ENCODE results near the gene HSD17B12. TPM values are rescaled to one million over a fixed set of nuclear protein-coding genes. Genes with fewer than 3 reads are reported as not detected.

HSD17B12 gene
- polyA plus RNA-seq, 2 of the 4 experiments (the other 2 are of a cell fraction), result 102 to 103 TPM

DNA sequence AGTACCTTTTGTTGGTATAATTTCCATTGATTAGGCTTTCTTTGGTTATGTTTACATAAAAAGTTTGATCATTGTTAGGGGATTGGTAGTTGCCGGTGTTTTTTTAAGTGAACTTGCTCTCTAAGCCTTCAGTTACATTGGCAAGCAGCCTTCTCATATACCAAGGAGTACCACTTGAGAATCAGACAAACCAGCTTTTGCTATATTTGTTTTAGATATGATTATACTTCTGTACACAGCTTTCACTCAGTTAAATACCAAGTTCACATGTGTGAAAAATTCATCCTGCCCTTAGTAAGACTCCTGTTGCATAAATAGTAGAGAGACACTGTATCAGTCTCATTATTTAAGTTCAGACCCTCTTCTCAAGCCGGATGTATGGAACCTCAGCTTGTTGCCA is 222.5 kb downstream of the HSD17B12 start (continued):
- no peak for TF ChIP-seq POLR2A (IDR thresholded peaks at IDR 0.05; ENCODE audit: low read length)

- Histone ChIP-seq H3K4me1 (no peaks in the 10 kb centered on the region), H3K27ac (no peak overlapping the region), H3K4me3 (no peak overlapping the region), H3K4me2 (no peak overlapping the region), H3K9me3 (no peaks in the 10 kb centered on the region)
- ChIA-PET CTCF (interaction anchor here (1.2 to 9.1 kb wide), 4 partner anchors 11 to 134 kb away, joined by 3 to 82 read pairs (median 4); no protein-coding TSS in a partner anchor), POLR2A (no interaction called here)
- WGBS (ENCODE audit: missing lambda C conversion rate), result 93% methylated on average over 4 of the region's 4 CpGs
- DNase-seq (ENCODE audit: low read depth in 1 of 2, low spot score in 1 of 2), result no peak
- ATAC-seq, result no peak
- no peak for FAIRE-seq
- TF ChIP-seq KDM1A (IDR thresholded peaks at IDR 0.05; ENCODE audit: low read depth) (no peak), CBX8 (IDR thresholded peaks at IDR 0.05) (no peak), GATA3 (IDR thresholded peaks at IDR 0.05; ENCODE audit: borderline replicate concordance) (no peak), TP53 (CRISPR knock-in tag; IDR thresholded peaks at IDR 0.05) (no peak)
These were observed 223.4 kb downstream of the HSD17B12 start for GRCh38 chr11:43903969-43904368.

DNA sequence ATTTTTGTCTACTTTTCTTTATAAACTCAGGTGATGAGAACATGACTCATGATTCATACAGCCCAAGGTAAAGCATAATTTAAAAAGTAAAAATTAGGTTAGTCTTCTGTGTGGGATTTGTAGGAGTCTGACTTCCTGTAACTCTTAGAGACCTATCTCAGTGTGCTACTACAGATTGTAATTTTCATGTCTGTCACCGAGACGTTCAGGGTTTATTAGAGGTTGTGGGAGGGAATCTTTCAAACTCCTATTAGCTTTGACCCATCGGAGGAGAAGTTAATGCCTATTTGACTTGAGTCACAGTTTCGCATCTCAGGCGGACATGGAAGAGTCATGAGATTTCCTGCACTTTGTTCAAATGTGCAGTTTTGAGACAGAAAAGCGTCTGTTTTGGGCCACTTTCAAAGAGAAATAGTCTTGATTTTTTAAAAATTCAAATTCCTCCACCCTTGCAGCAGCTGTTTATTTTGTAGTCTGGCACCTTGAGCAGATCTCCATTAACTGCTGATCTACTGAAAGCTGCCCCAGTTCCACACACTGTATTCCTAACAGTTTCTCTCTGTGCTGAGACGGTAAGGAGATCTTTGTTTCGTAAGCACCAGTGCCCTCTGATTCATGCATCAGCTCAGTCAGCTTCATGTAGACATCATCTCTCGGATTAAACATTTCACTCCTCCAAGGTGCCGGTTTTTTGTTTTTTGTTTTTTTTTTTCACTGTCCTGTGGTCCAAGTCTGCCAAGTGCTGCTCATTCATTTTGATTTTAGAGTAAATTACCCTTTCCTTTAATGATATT is 224.4 kb downstream of the HSD17B12 start:
- Histone ChIP-seq H3K4me2 (no peak overlapping the region), H3K4me3 (no peak overlapping the region), H3K27ac (no peak overlapping the region), H3K9me3 (no peaks in the 10 kb centered on the region), H3K4me1 (no peaks in the 10 kb centered on the region)
- POLR2A ChIA-PET, result interaction anchor here (0.6 kb wide), 1 partner anchor 544 kb away, joined by 3 read pairs; no protein-coding TSS in a partner anchor
- no peak for DNase-seq (ENCODE audit: low read depth in 1 of 2, low spot score in 1 of 2)
- no peak for ATAC-seq
- WGBS (ENCODE audit: missing lambda C conversion rate), result 89% methylated on average over 10 of the region's 10 CpGs
- CTCF ChIA-PET, result interaction anchor here (0.6 to 9.1 kb wide), 5 partner anchors 14 to 133 kb away, joined by 3 to 82 read pairs (median 3); no protein-coding TSS in a partner anchor
- FAIRE-seq, result no peak
- no peak for TF ChIP-seq CEBPB (IDR thresholded peaks at IDR 0.05)
- no peak for TF ChIP-seq MAZ (IDR thresholded peaks at IDR 0.05; ENCODE audit: borderline replicate concordance, low read depth, low read length)
- TF ChIP-seq FOXS1 (CRISPR knock-in tag; IDR thresholded peaks at IDR 0.05), result no peak
- TF ChIP-seq, protein P1, sequence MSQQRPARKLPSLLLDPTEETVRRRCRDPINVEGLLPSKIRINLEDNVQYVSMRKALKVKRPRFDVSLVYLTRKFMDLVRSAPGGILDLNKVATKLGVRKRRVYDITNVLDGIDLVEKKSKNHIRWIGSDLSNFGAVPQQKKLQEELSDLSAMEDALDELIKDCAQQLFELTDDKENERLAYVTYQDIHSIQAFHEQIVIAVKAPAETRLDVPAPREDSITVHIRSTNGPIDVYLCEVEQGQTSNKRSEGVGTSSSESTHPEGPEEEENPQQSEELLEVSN (IDR thresholded peaks at IDR 0.05; ENCODE audit: borderline replicate concordance, low read depth), result no peak
- no peak for TF ChIP-seq ESRRA (IDR thresholded peaks at IDR 0.05; ENCODE audit: borderline replicate concordance, low read length)
- TF ChIP-seq PHF8 (IDR thresholded peaks at IDR 0.05; ENCODE audit: borderline replicate concordance, low read depth), result no peak
- no peak for TF ChIP-seq RNF2 (IDR thresholded peaks at IDR 0.05; ENCODE audit: borderline replicate concordance, low read depth)
- TF ChIP-seq USF2 (IDR thresholded peaks at IDR 0.05), result no peak
- no peak for TF ChIP-seq CBX8 (IDR thresholded peaks at IDR 0.05)

DNA sequence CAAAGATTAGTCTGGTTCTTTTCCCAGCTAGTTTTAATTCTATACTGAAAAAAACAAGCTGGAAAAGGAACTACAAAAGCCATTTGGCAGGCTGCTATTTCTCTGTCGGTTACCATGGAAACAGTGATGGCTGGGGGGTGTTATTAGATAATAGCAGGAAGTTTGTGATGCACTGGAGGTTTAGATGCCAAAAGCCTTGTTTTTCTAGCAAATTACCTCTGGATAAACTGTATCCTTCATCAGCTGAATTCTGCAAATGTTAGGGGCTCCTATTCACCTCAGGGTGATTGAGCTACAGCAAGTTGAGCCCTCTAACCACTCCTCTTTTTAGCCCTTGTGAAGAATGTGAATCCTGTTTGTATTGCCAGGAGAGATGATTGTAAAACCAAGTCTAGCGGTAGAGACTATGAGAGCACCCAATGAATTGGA is 225.3 kb downstream of the HSD17B12 start:
- no peak for ATAC-seq
- H3K9me3 ChIP-seq, result no peaks in the 10 kb centered on the region
- WGBS (ENCODE audit: missing lambda C conversion rate), result 83% methylated on average over 2 of the region's 2 CpGs
- H3K4me2 ChIP-seq, result no peak overlapping the region
- no peak for FAIRE-seq
- no peak for DNase-seq (ENCODE audit: low read depth in 1 of 2, low spot score in 1 of 2)
- ChIA-PET POLR2A (interaction anchor here (0.8 kb wide), 1 partner anchor 161 kb away, joined by 3 read pairs; no protein-coding TSS in a partner anchor), CTCF (interaction anchor here (0.6 to 9.1 kb wide), 5 partner anchors 15 to 159 kb away, joined by 3 to 82 read pairs (median 3); no protein-coding TSS in a partner anchor)
- H3K27ac ChIP-seq, result no peak overlapping the region
- TF ChIP-seq HEYL (CRISPR knock-in tag; IDR thresholded peaks at IDR 0.05) (no peak), HOXB13 (CRISPR knock-in tag; IDR thresholded peaks at IDR 0.05; ENCODE audit: low read depth) (no peak), CBX2 (IDR thresholded peaks at IDR 0.05; ENCODE audit: borderline replicate concordance, low read depth) (no peak), FOXS1 (CRISPR knock-in tag; IDR thresholded peaks at IDR 0.05) (no peak), ELK1 (IDR thresholded peaks at IDR 0.05; ENCODE audit: low read depth, low read length) (no peak), ZNF302 (CRISPR knock-in tag; IDR thresholded peaks at IDR 0.05) (no peak), EP300 (IDR thresholded peaks at IDR 0.05) (no peak), ESRRA (IDR thresholded peaks at IDR 0.05; ENCODE audit: borderline replicate concordance, low read length) (no peak), PHF8 (IDR thresholded peaks at IDR 0.05; ENCODE audit: borderline replicate concordance, low read depth) (no peak), MAX (IDR thresholded peaks at IDR 0.05) (no peak), RAD21 (conservative IDR thresholded peaks at IDR 0.05 in 1 of 2, IDR thresholded peaks at IDR 0.05 in 1 of 2) (no peak), POLR2A (IDR thresholded peaks at IDR 0.05; ENCODE audit: low read length) (no peak), ZC3H11A (IDR thresholded peaks at IDR 0.05) (no peak)
- TF ChIP-seq, protein P2, sequence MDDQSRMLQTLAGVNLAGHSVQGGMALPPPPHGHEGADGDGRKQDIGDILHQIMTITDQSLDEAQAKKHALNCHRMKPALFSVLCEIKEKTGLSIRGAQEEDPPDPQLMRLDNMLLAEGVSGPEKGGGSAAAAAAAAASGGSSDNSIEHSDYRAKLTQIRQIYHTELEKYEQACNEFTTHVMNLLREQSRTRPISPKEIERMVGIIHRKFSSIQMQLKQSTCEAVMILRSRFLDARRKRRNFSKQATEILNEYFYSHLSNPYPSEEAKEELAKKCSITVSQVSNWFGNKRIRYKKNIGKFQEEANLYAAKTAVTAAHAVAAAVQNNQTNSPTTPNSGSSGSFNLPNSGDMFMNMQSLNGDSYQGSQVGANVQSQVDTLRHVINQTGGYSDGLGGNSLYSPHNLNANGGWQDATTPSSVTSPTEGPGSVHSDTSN (IDR thresholded peaks at IDR 0.05), result no peak
- H3K4me1 ChIP-seq, result no peaks in the 10 kb centered on the region
- no peak overlapping the region for H3K4me3 ChIP-seq

All from A549 (cell line).